Natural killer cell treated with Interleukin-12 subunit alpha and Interleukin-12 subunit beta and Interleukin-15 and Interleukin-18, amount 100 ng/mL, for 72 hours (primary cell): Measurements from ENCODE around the gene IFIT2. TPM values are rescaled to one million over a fixed set of nuclear protein-coding genes. Genes with fewer than 3 reads are reported as not detected.
"Not testable (repeated sequence)": the region's sequence is repeated elsewhere in the genome, so short reads cannot be mapped to it uniquely, and the experiment has no call there.

Experiments
- ATAC-seq, 2 donors: fragments of 150-1000 bp; cut with Tn5 transposase in 1 of 2; sonication (Bioruptor Pico), chemical (Tn5 transposase) in 1 of 2; 2 replicates each; pipeline ENCODE4 v1.10.0; 2021
- DNase-seq: peaks from one replicate; pipeline ENCODE4 v3.0.0; 2022; ENCODE audit warnings: low spot score
- H3K27ac Mint-ChIP-seq, 2 donors: 1 replicate in 1 of 2; 2 replicates in 1 of 2; pipeline ENCODE4 v1.8.0; 2022; ENCODE audit warnings: mixed read lengths in 2 of 2, mild to moderate bottlenecking in 1 of 2, moderate library complexity in 1 of 2
- H3K27me3 Mint-ChIP-seq, 2 donors: 1 replicate in 1 of 2; 2 replicates in 1 of 2; pipeline ENCODE4 v1.8.0; 2022; ENCODE audit warnings: mixed read lengths in 2 of 2
- H3K36me3 Mint-ChIP-seq: one replicate; pipeline ENCODE4 v1.8.0; 2022; ENCODE audit warnings: mixed read lengths
- H3K4me1 Mint-ChIP-seq, 2 donors: 1 replicate in 1 of 2; 2 replicates in 1 of 2; pipeline ENCODE4 v1.8.0; 2022; ENCODE audit warnings: low read depth in 2 of 2, mixed read lengths in 2 of 2, mild to moderate bottlenecking in 1 of 2
- H3K4me3 Mint-ChIP-seq: one replicate; pipeline ENCODE4 v1.8.0; 2022; ENCODE audit warnings: mixed read lengths
- H3K9me3 Mint-ChIP-seq: 2 replicates; pipeline ENCODE4 v1.8.0; 2022; ENCODE audit warnings: mixed read lengths
- total RNA-seq, 2 donors: library from RNA; stranded (reverse); gene quantifications; one replicate each; pipeline ENCODE4 v1.2.3, GENCODE V29; 2022

IFIT2 gene
- total RNA-seq, 2 donors from 2014 or later, result 1.5 to 1.7 TPM

- ATAC-seq (no peak), DNase-seq (no peak)
- Mint-ChIP-seq H3K36me3 (peaks cover 22% of the 10 kb centered on the region), H3K4me1 (no peaks in the 10 kb centered on the region), H3K4me3 (no peak overlapping the region), H3K27me3 (peaks cover 10 to 11% of the 10 kb centered on the region in 2 donors), H3K9me3 (no peaks in the 10 kb centered on the region), H3K27ac (no peak overlapping the region)
Measured at GRCh38 chr10:89343089-89343767, 41.4 kb downstream of the IFIT2 start.

- no peaks in the 10 kb centered on the region for H3K9me3 Mint-ChIP-seq
- no peak overlapping the region for H3K27ac Mint-ChIP-seq
- peaks cover 13% of the 10 kb centered on the region for H3K36me3 Mint-ChIP-seq
- DNase-seq, result no peak
- peaks cover 11% of the 10 kb centered on the region in 2 donors for H3K27me3 Mint-ChIP-seq
- no peak for ATAC-seq
- H3K4me1 Mint-ChIP-seq, result no peaks in the 10 kb centered on the region
- no peak overlapping the region for H3K4me3 Mint-ChIP-seq
Measured at GRCh38 chr10:89344156-89344555, 42.3 kb downstream of the IFIT2 start.

GRCh38 chr10:89345367-89346000, 43.6 kb downstream of the IFIT2 start:
- peaks cover 0 to 1% of the 10 kb centered on the region in 2 donors for H3K4me1 Mint-ChIP-seq

GRCh38 chr10:89346405-89347254, 44.8 kb downstream of the IFIT2 start:
- H3K36me3 Mint-ChIP-seq, result no peaks in the 10 kb centered on the region
- peaks cover 13 to 21% of the 10 kb centered on the region in 2 donors for H3K27me3 Mint-ChIP-seq
- peaks cover 0 to 9% of the 10 kb centered on the region in 2 donors for H3K4me1 Mint-ChIP-seq
- no peak overlapping the region for H3K4me3 Mint-ChIP-seq
- no peaks in the 10 kb centered on the region for H3K9me3 Mint-ChIP-seq
- DNase-seq (no peak), ATAC-seq (no peak)
- no peak overlapping the region for H3K27ac Mint-ChIP-seq

More at GRCh38 chr10:89345367-89346000, 43.6 kb downstream of the IFIT2 start:
- DNase-seq (no peak), ATAC-seq (no peak)
- Mint-ChIP-seq H3K27ac (no peak overlapping the region), H3K27me3 (peaks cover 11 to 13% of the 10 kb centered on the region in 2 donors), H3K9me3 (no peaks in the 10 kb centered on the region), H3K4me3 (no peak overlapping the region), H3K36me3 (peaks cover 4% of the 10 kb centered on the region)

GRCh38 chr10:89347701-89348457, 46.0 kb downstream of the IFIT2 start:
- DNase-seq, result no peak
- Mint-ChIP-seq H3K36me3 (no peaks in the 10 kb centered on the region), H3K9me3 (no peaks in the 10 kb centered on the region), H3K4me3 (no peak overlapping the region), H3K27me3 (peaks cover 26 to 28% of the 10 kb centered on the region in 2 donors), H3K4me1 (peaks cover 0 to 16% of the 10 kb centered on the region in 2 donors), H3K27ac (no peak overlapping the region)
- no peak for ATAC-seq

- Mint-ChIP-seq H3K27me3 (peaks cover 28 to 29% of the 10 kb centered on the region in 2 donors), H3K36me3 (no peaks in the 10 kb centered on the region), H3K9me3 (no peaks in the 10 kb centered on the region), H3K4me3 (no peak overlapping the region), H3K27ac (no peak overlapping the region), H3K4me1 (peaks cover 0 to 16% of the 10 kb centered on the region in 2 donors)
- ATAC-seq, result no peak
- DNase-seq, result no peak
Measured at GRCh38 chr10:89348481-89348880, 46.6 kb downstream of the IFIT2 start.

- DNase-seq (no peak), ATAC-seq (no peak)
- Mint-ChIP-seq H3K36me3 (peaks cover 2% of the 10 kb centered on the region), H3K9me3 (no peaks in the 10 kb centered on the region), H3K4me1 (peaks cover 0 to 16% of the 10 kb centered on the region in 2 donors), H3K27me3 (peaks cover 30 to 32% of the 10 kb centered on the region in 2 donors), H3K27ac (no peak overlapping the region), H3K4me3 (no peak overlapping the region)
Measured at GRCh38 chr10:89348975-89349374, 47.1 kb downstream of the IFIT2 start.

- H3K27me3 Mint-ChIP-seq, result peaks cover 33 to 34% of the 10 kb centered on the region in 2 donors
Measured at GRCh38 chr10:89350631-89351315, 48.9 kb downstream of the IFIT2 start.

GRCh38 chr10:89351412-89351779, 49.5 kb downstream of the IFIT2 start:
- ATAC-seq, result peak in 1 of 2 donors; percentile 79
- H3K27me3 Mint-ChIP-seq, result peaks cover 31 to 33% of the 10 kb centered on the region in 2 donors
- no peaks in the 10 kb centered on the region for H3K9me3 Mint-ChIP-seq

More at GRCh38 chr10:89350631-89351315, 48.9 kb downstream of the IFIT2 start:
- not testable (repeated sequence) for ATAC-seq, H3K4me3 Mint-ChIP-seq, H3K9me3 Mint-ChIP-seq, H3K27ac Mint-ChIP-seq, H3K36me3 Mint-ChIP-seq, DNase-seq
- peaks cover 0 to 16% of the 10 kb centered on the region in 2 donors for H3K4me1 Mint-ChIP-seq

GRCh38 chr10:89351780-89352597, 50.1 kb downstream of the IFIT2 start:
- Mint-ChIP-seq H3K9me3 (no peaks in the 10 kb centered on the region), H3K36me3 (peaks cover 5% of the 10 kb centered on the region), H3K4me3 (peak overlapping the region; percentile 38), H3K4me1 (peaks cover 0 to 16% of the 10 kb centered on the region in 2 donors), H3K27ac (no peak overlapping the region), H3K27me3 (peaks cover 25 to 31% of the 10 kb centered on the region in 2 donors)
- ATAC-seq (no peak), DNase-seq (no peak)

More at GRCh38 chr10:89351412-89351779, 49.5 kb downstream of the IFIT2 start:
- peaks cover 5% of the 10 kb centered on the region for H3K36me3 Mint-ChIP-seq
- no peak for DNase-seq
- H3K27ac Mint-ChIP-seq, result no peak overlapping the region
- no peak overlapping the region for H3K4me3 Mint-ChIP-seq
- H3K4me1 Mint-ChIP-seq, result peaks cover 0 to 16% of the 10 kb centered on the region in 2 donors

GRCh38 chr10:89352802-89353201, 51.0 kb downstream of the IFIT2 start:
- Mint-ChIP-seq H3K27me3 (peaks cover 23 to 33% of the 10 kb centered on the region in 2 donors), H3K36me3 (peaks cover 5% of the 10 kb centered on the region), H3K4me3 (no peak overlapping the region), H3K4me1 (peaks cover 0 to 16% of the 10 kb centered on the region in 2 donors), H3K27ac (no peak overlapping the region), H3K9me3 (no peaks in the 10 kb centered on the region)
- ATAC-seq, result no peak
- DNase-seq, result no peak

- H3K4me1 Mint-ChIP-seq, result peaks cover 0 to 15% of the 10 kb centered on the region in 2 donors
Measured at GRCh38 chr10:89355394-89355931, 53.6 kb downstream of the IFIT2 start.

More at GRCh38 chr10:89355394-89355931, 53.6 kb downstream of the IFIT2 start:
- Mint-ChIP-seq H3K27me3 (peaks cover 28 to 32% of the 10 kb centered on the region in 2 donors), H3K4me3 (no peak overlapping the region), H3K27ac (no peak overlapping the region), H3K36me3 (peaks cover 5% of the 10 kb centered on the region), H3K9me3 (no peaks in the 10 kb centered on the region)
- DNase-seq, result no peak
- peak; percentile 65 to 67 for ATAC-seq
